ENCODE results near the gene RPL13.

The RPL13 gene

GRCh38 chr16:89581045-89581695 is 20.7 kb downstream of the RPL13 start:
- in situ Hi-C loops (cut with HindIII; ENCODE audit: low sequenced_read_pairs): no loop called here
- no peak overlapping the region for H3K4me3 ChIP-seq (ENCODE audit: low read depth, low read length)
- DNase-seq (ENCODE audit: low read depth): peak; percentile 96
- TF ChIP-seq, protein P1, sequence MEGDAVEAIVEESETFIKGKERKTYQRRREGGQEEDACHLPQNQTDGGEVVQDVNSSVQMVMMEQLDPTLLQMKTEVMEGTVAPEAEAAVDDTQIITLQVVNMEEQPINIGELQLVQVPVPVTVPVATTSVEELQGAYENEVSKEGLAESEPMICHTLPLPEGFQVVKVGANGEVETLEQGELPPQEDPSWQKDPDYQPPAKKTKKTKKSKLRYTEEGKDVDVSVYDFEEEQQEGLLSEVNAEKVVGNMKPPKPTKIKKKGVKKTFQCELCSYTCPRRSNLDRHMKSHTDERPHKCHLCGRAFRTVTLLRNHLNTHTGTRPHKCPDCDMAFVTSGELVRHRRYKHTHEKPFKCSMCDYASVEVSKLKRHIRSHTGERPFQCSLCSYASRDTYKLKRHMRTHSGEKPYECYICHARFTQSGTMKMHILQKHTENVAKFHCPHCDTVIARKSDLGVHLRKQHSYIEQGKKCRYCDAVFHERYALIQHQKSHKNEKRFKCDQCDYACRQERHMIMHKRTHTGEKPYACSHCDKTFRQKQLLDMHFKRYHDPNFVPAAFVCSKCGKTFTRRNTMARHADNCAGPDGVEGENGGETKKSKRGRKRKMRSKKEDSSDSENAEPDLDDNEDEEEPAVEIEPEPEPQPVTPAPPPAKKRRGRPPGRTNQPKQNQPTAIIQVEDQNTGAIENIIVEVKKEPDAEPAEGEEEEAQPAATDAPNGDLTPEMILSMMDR (IDR thresholded peaks at IDR 0.05; ENCODE audit: low read depth, low read length, missing control alignments): no peak

- TF ChIP-seq, protein P1 (IDR thresholded peaks at IDR 0.05; ENCODE audit: low read depth, low read length, missing control alignments): no peak
- H3K4me3 ChIP-seq (ENCODE audit: low read depth, low read length): no peak overlapping the region
- in situ Hi-C loops (cut with HindIII; ENCODE audit: low sequenced_read_pairs): no loop called here
- peak; percentile 52 for DNase-seq (ENCODE audit: low read depth)
Observed at GRCh38 chr16:89581861-89582563, 21.5 kb downstream of the RPL13 start.

DNA sequence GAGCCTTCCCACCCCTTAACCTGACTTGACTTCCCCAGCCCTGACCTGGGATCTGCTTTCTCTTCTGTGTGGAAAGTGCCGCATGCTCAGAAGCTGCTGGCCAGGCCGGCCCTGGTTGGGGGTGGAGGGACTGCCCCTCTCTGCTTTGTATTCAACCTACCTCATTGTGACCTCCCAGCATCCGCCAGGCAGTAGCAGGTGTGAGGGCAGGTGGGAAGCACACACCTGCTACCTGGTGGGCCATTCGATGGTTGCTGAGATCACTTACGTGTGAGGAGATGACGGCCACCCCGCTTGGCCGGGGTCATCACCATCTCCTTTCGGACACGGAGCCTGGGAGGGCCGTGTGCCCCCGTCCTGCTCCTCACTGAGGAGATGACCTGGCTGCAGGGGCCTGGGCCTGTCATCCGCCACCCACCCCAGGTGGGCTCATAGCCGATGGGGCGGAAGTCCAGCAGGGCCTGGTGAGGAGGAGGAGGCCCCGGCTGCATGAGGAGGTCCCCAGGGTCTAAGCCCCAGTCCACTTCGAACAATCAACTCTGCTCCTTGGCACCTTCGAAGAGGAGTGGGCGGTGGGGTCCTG is 22.2 kb downstream of the RPL13 start:
- TF ChIP-seq, protein P1 (IDR thresholded peaks at IDR 0.05; ENCODE audit: low read depth, low read length, missing control alignments): no peak
- in situ Hi-C loops (cut with HindIII; ENCODE audit: low sequenced_read_pairs): no loop called here
- no peak overlapping the region for H3K4me3 ChIP-seq (ENCODE audit: low read depth, low read length)
- DNase-seq (ENCODE audit: low read depth): no peak

GRCh38 chr16:89583197-89583894 is 22.9 kb downstream of the RPL13 start:
- in situ Hi-C loops (cut with HindIII; ENCODE audit: low sequenced_read_pairs): no loop called here

DNA sequence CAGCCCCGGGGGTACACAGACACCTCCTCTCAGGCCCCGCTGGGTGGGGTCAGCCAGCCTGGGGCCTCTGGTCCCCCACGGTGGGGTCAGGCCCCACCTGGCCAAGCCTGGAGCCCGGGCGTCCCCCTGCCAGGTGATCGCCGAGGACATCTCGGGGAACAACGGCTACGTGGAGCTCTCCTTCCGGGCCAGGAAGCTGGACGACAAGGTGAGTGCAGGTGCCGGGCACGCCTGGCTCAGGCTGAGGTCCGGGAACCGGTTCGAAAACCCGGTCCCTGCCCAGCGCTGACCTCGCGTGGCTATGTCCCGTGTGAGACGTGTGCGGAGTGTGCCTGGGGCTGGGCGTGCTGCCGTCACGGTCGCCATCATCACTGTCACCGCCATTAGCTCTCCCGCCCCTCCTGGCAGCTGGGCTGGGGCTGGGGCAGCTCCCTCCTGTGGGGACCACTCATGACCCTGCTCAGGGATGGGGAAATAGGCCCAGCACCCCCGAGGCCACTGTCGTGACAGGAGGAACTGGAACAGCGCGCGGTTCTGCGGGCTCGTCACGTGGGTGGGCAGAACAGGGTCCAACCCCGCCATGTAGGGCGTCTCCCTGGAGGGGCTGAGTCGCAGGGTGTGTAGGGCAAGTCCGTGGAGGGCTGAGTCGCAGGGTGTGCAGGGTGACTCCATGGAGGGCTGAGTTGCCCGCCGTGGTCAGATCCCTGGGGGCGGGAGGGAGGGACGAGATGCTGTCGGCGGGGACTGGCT is 23.6 kb downstream of the RPL13 start:
- TF ChIP-seq, protein P1 (IDR thresholded peaks at IDR 0.05; ENCODE audit: low read depth, low read length, missing control alignments): no peak
- no peak for DNase-seq (ENCODE audit: low read depth)
- in situ Hi-C loops (cut with HindIII; ENCODE audit: low sequenced_read_pairs): no loop called here
- no peak overlapping the region for H3K4me3 ChIP-seq (ENCODE audit: low read depth, low read length)

More at GRCh38 chr16:89583197-89583894, 22.9 kb downstream of the RPL13 start:
- no peak for DNase-seq (ENCODE audit: low read depth)
- H3K4me3 ChIP-seq (ENCODE audit: low read depth, low read length): no peak overlapping the region
- TF ChIP-seq, protein P1 (IDR thresholded peaks at IDR 0.05; ENCODE audit: low read depth, low read length, missing control alignments): no peak
